22Rv1 (cell line): Measurements from ENCODE around the gene MARCKSL1.

Experiments used
- CTCF ChIP-seq: fragments of 450-650 bp; IDR thresholded peaks from 2 replicates; pipeline ENCODE4 v1.5.1; 2017; ENCODE audit warnings: mild to moderate bottlenecking
- ZFX ChIP-seq: fragments of 450-650 bp; IDR thresholded peaks from 2 replicates; pipeline ENCODE4 v1.6.1; 2017; ENCODE audit warnings: antibody characterized with exemption, borderline replicate concordance

DNA sequence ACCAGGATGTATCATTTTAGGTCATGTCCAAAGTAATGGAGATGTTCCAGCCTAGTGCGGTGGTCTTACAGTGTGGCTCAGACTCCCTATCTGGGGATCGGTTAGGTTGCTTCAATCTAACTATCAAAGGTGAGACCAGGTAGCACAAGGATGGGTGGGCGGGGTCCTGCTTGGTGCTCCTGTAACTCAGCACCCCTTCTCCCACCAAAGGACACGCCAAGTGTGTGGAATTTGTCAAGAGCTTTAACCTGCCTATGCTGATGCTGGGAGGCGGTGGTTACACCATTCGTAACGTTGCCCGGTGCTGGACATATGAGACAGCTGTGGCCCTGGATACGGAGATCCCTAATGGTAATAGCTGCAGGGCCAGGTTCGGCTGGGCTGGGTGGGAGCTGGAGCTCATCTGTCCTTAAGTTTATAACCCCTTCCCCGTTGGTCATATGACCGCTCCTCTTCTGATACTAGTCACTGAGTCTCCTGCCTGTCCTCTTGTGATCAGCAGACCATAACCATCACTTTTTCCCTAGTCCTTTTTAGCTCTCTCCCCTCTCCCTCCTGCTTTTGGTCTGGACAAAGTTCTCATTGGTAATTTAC is 5.4 kb downstream of the MARCKSL1 start:
- TF ChIP-seq CTCF (no peak), ZFX (no peak)
